GM21526 (cell line): ENCODE measurements around the gene EIF2AK3.
"Not testable (repeated sequence)": the region's sequence is repeated elsewhere in the genome, so short reads cannot be mapped to it uniquely, and the experiment has no call there.

Experiments
- ATAC-seq: cut with Tn5 transposase; IDR thresholded peaks from one replicate; pipeline ENCODE4 v1.9.1; 2021; ENCODE audit warnings: moderate library complexity; ENCODE audit not compliant: unreplicated experiment, low FRiP score

Gene EIF2AK3

GRCh38 chr2:88627055-88627855 is at the start of gene EIF2AK3:
Gene EIF2AK3, minus strand, starts transcription at chr2:88627464. Its CDS starts 190 bp downstream, at chr2:88627274.
- peak; percentile 86 for ATAC-seq

DNA sequence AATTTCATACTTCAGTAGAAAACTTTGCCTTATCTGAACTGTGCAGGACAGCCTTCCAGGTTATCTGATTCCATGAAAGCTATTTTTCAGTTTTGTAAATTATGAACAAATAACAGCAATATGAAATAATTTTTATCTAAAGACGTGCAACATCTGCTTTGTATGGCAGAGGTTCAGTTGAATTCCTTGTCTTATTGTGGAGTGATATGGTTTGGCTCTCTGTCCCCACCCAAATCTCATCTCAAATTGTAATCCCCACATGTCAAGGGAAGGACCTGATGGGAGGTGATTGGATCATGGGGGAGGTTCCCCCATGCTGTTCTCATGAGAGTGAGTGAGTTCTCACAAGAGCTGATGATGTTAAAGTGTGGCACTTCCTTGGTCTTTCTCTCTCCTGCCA is 46.1 kb upstream of the EIF2AK3 start:
- ATAC-seq, result no peak

DNA sequence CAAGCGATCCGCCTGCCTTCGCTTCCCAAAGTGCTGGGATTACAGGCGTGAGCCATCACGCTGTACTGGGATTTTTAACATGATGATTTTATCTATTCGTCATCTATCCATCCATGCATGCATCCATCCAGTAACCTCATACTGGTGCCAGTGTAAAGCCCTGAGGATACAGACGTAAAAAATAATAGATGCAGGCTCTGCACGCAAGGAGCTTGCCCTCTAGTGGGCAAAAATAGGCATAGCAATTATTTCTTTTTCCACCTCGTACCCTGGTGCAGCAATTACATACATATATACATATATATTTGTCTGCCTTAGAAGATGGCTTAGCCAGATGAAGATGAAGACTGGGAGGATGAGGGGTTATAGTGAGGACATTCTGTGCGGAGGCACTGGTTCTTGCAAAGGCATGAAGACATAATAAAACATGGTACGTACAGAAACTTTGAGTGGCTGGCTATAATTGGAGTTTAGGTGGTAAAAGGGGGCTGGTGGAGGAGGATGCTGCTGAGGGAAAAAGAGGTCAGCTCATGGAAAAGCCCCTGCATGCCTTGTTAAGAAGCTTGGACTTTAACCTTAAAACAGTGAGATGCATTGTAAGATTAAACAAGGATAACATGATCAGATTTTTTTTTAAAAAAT is 44.6 kb upstream of the EIF2AK3 start:
- no peak for ATAC-seq

DNA sequence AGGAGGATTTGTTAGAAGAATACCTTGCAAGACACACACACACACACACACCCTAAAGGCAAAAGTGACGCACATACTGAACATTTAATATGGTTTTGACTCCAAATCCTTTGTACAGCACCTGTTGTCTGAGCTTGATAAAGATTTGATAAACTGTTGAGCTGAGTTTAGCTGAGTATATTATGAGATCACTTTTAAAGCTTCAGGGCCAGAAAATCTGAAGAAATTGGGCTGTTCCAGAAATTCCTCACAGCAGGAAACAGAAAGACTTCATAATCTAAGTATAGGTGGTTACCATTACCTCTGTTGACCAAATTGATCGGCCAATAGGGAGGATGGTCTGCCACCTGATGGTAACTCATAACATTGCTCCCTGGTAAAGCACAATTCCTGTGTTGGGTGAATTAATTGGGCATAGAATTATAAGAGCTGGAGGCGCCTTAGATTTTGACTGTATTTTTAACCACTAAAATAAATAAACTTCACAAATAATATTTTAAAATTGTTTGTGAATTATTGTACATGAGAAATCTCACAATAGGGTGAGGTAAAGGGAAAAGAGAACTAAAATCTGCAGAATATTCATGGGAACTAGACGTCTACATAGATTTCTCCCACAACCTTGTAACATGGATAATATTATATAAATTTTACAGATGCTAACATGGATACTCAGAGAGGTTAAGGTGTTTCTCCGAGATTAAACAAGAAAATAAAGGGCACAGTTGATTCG is 42.4 kb upstream of the EIF2AK3 start:
- ATAC-seq, result no peak

- no peak for ATAC-seq
Observed at GRCh38 chr2:88668862-88669261, 41.6 kb upstream of the EIF2AK3 start.

DNA sequence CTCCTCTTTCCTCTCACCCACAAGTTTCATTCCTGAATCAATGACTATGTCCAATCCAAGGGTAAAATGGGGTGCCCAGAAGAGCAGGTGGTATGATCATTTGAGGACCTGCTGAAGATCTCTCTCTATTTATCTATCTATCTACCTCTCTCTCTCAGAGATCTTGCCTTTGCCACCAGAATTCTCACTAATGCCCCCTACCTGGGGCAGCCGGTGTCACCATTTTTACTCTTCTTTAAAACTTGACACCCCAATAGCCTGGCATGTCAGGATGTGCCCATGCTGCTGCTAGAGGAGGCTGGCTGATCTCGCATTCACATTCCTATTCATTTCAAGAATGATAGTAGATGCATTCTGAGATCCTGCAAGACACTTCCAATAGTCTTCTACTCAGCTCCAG is 40.0 kb upstream of the EIF2AK3 start:
- no peak for ATAC-seq

DNA sequence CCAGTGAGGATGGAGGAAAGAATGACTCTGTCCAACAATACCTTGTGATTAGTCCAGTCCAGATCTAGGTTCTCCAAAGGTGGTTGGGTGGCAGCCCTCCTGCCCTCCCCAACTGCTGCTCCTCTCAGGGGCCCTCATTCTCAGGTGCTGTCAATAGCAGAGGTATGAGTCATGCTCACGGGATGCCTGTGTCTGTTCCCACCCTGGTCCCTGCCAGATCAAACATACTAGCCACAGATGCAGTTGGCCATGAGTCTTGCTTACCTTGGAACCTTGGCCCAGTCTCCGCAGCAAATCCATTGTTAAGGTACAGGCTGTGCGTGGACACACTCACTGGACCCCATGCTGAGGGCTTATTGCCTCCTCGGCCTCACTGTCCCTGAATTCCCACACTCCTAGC is 39.3 kb upstream of the EIF2AK3 start:
- no peak for ATAC-seq

- no peak for ATAC-seq
Observed at GRCh38 chr2:88660622-88661021, 33.4 kb upstream of the EIF2AK3 start.

DNA sequence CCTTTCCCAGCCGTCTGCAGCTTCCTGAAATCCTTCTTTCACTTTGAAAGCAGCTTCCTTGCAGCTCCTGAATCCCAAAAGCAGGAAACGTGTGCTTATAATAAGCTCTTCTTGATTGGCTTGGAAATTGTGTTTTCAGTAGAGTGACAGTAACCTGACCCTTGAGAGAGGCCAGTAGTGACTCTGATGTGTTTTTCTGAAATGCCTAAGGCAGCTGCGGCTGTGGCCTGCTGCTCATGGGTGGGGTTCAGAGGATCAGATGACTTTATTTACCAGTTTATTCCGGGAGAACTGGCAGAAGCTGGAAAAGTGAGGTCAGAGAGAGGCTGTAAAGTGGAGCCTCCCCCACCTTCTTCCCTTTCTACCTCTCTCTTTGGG is 32.3 kb upstream of the EIF2AK3 start:
- ATAC-seq, result no peak

DNA sequence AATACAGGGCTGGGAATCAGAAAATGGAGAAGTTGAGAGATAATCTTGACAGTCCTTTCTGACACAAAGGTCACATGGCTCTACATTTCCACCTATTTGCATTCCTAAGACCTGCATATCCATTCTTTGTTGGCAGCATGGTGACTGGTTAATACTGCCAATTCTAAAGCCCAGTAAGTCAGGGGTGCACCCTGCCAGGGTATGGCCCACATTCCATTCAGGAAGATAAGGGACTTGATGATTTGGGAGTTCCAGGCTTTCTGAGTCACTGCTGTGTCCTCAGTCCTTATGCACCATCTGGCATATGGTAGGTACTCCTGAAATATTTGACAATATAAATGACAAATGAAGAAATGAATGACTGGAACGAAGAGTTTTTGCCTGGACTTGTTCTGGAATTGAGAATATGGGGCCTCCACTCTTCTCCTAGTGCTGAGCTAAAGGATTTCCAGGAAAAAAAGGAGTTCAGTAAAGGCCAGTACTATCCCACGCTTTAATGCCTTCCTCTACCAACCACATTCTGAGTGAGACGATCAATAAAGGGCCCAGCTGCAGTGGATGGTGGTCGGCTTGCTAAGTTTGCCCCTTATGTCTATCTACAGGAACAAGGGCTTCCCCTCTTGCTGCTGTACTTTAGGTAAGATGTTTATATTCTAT is 31.7 kb upstream of the EIF2AK3 start:
- no peak for ATAC-seq

GRCh38 chr2:88658326-88658725 is 31.1 kb upstream of the EIF2AK3 start:
- ATAC-seq, result no peak

GRCh38 chr2:88657131-88657530 is 29.9 kb upstream of the EIF2AK3 start:
- ATAC-seq, result no peak

GRCh38 chr2:88656690-88657089 is 29.4 kb upstream of the EIF2AK3 start:
- ATAC-seq, result no peak

DNA sequence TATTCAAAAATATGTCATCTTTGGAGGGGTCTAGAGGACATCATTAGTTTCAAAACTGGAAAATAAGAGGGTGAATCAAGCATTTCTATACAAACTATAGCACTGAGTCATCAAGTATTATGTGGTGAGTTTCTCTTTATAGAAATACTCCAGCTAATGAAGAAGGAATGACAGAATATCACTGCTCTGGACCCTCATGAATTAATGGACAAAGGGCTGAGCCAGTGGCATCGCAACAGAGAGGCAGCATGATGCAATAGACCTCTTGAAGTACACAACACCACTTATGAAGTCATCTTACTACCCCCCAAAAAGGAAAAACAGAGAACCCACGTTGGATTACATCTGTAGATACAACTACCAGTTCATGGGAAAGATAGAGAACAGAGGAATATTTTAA is 27.4 kb upstream of the EIF2AK3 start:
- no peak for ATAC-seq

GRCh38 chr2:88651646-88652045 is 24.4 kb upstream of the EIF2AK3 start:
- ATAC-seq, result no peak

- ATAC-seq, result not testable (repeated sequence)
Observed at GRCh38 chr2:88645291-88645882, 18.1 kb upstream of the EIF2AK3 start.

DNA sequence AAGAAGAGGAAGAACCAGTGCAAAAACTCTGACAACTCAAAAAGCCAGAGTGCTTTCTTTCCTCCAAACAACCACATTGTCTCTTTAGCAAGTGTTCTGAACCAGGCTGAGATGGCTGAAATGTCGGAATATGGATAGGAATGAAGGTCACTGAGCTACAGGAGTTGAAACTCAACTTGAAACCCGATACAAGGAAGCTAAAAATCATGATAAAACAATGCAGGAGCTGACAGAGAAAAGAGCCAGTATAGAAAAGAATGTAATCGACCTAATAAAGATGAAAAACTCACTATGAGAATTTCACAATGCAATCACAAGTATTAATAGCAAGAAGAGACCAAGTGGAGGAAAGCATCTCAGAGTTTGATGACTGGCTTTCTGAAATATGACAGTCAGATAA is 15.0 kb upstream of the EIF2AK3 start:
- ATAC-seq, result no peak

GRCh38 chr2:88641330-88641729 is 14.1 kb upstream of the EIF2AK3 start:
- no peak for ATAC-seq

DNA sequence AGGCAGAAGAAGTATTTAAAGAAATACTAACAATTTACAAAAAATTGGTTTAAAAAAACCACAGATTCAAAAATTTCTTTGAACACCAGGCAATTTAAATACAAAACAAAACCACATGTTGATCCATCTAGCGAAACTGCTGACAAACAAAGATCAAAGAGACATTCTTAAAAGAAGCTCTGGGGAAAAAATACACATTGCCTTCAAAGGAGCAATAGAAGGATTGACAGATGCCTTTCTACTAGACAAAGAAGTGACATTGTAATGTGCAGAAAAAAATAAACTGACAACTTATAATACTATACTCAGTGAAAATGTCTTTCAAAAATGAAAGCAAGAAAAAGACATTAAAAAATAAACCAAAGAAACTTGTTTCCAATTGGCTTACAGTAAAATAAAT is 12.6 kb upstream of the EIF2AK3 start:
- ATAC-seq, result no peak

DNA sequence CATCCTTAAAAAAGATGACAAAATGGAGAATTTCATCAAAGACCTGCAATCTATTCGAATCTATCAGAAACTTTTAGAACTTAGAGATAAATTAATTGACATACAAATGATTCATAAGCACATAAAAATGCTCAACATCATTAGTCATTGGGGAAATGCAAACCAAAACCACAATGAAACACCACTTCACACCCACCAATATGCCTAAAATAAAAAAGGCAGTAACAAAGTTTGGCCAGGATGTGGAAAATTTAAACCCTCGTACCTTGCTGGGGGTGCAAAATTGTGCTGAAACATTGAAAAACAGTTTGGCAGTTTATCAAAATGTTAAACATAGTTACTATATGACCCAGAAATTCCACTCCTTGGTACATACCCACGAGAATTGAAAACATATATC is 11.5 kb upstream of the EIF2AK3 start:
- no peak for ATAC-seq
